ENCODE measurements around the gene GANC. TPM values are rescaled to one million over a fixed set of nuclear protein-coding genes. Genes with fewer than 3 reads are reported as not detected.
"Not testable (repeated sequence)": the region's sequence is repeated elsewhere in the genome, so short reads cannot be mapped to it uniquely, and the experiment has no call there.

GANC gene
- 3.3 and 5.8 TPM in 2 replicates for total RNA-seq (2014; rRNA removed; shearing (Covaris generic))

- DNase-seq (ENCODE audit: low spot score): peak; percentile 100
Observed at GRCh38 chr15:42272939-42273899, at the start of gene GANC, which contains the start of gene TMEM87A. Gene GANC (plus strand): TSS chr15:42273201. CDS start chr15:42274482, 1,281 bp downstream. Gene TMEM87A (minus strand): TSS chr15:42273433. CDS start chr15:42273398, 35 bp downstream.

- DNase-seq (ENCODE audit: low spot score): no peak
Observed at GRCh38 chr15:42226648-42227047, 46.4 kb upstream of the GANC start.

- DNase-seq (ENCODE audit: low spot score): no peak
Observed at GRCh38 chr15:42228036-42228435, 45.0 kb upstream of the GANC start.

GRCh38 chr15:42228981-42229380 is 44.0 kb upstream of the GANC start:
- DNase-seq (ENCODE audit: low spot score): not testable (repeated sequence)

- no peak for DNase-seq (ENCODE audit: low spot score)
Observed at GRCh38 chr15:42231088-42231487, 41.9 kb upstream of the GANC start.

GRCh38 chr15:42232606-42233005 is 40.4 kb upstream of the GANC start:
- no peak for DNase-seq (ENCODE audit: low spot score)

- DNase-seq (ENCODE audit: low spot score): no peak
Observed at GRCh38 chr15:42233107-42233506, 39.9 kb upstream of the GANC start.

GRCh38 chr15:42239528-42240182 is 33.3 kb upstream of the GANC start:
- DNase-seq (ENCODE audit: low spot score): no peak

- DNase-seq (ENCODE audit: low spot score): no peak
Observed at GRCh38 chr15:42240823-42241222, 32.2 kb upstream of the GANC start.

GRCh38 chr15:42253300-42253699 is 19.7 kb upstream of the GANC start:
- DNase-seq (ENCODE audit: low spot score): no peak

- DNase-seq (ENCODE audit: low spot score): no peak
Observed at GRCh38 chr15:42264795-42265194, 8.2 kb upstream of the GANC start.

GRCh38 chr15:42267286-42267685 is 5.7 kb upstream of the GANC start:
- DNase-seq (ENCODE audit: low spot score): no peak

- peak; percentile 75 for DNase-seq (ENCODE audit: low spot score)
Observed at GRCh38 chr15:42270551-42270950, 2.5 kb upstream of the GANC start.

GRCh38 chr15:42270996-42271395 is 2.0 kb upstream of the GANC start:
- DNase-seq (ENCODE audit: low spot score): peak; percentile 77

- DNase-seq (ENCODE audit: low spot score): peak; percentile 83
Observed at GRCh38 chr15:42273900-42274701, 1.1 kb downstream of the GANC start.

- no peak for DNase-seq (ENCODE audit: low spot score)
Observed at GRCh38 chr15:42274702-42274989, 1.6 kb downstream of the GANC start.

GRCh38 chr15:42275780-42276391 is 2.9 kb downstream of the GANC start:
- DNase-seq (ENCODE audit: low spot score): peak; percentile 14

GRCh38 chr15:42276762-42277161 is 3.8 kb downstream of the GANC start:
- DNase-seq (ENCODE audit: low spot score): no peak

GRCh38 chr15:42279234-42279723 is 6.3 kb downstream of the GANC start:
- no peak for DNase-seq (ENCODE audit: low spot score)

- no peak for DNase-seq (ENCODE audit: low spot score)
Observed at GRCh38 chr15:42282344-42282743, 9.3 kb downstream of the GANC start.

- DNase-seq (ENCODE audit: low spot score): no peak
Observed at GRCh38 chr15:42282926-42283325, 9.9 kb downstream of the GANC start.

Measured in HT-29 (cell line).